Right lobe of liver (tissue), 4 donors: ENCODE results near the gene TRPM5.

Experiments
- CTCF ChIP-seq, 4 donors: fragments of 200-600 bp in 3 of 4; fragments of 450-650 bp in 1 of 4; IDR thresholded peaks; one replicate each; pipeline versions ENCODE4 v1.5.1 to v1.8.0; 2016 to 2022; ENCODE audit warnings: antibody characterized with exemption in 4 of 4, mild to moderate bottlenecking in 2 of 4
- POLR2A ChIP-seq: fragments of 450-650 bp; IDR thresholded peaks from one replicate; pipeline ENCODE4 v1.6.1; 2017; ENCODE audit warnings: antibody characterized with exemption, mild to moderate bottlenecking
- donor health status: DM: no; HTN: no; CAD: no.
- donor health status: DM: no; HTN: no; CAD: no.
- donor health status: DM: no; HTN: yes; CAD: no.

GRCh38 chr11:2472428-2473186, 28.3 kb upstream of the TRPM5 start:
- TF ChIP-seq CTCF (IDR thresholded peaks at IDR 0.05) (no peak), POLR2A (no peak)
